GM18505 (cell line): ENCODE data around the gene ARID3B.
A peak's percentile ranks its signal among the peaks of the same experiment; 100 is the strongest.
"Not testable (repeated sequence)": the region's sequence is repeated elsewhere in the genome, so short reads cannot be mapped to it uniquely, and the experiment has no call there.

ENCODE experiments used
- ATAC-seq: cut with Tn5 transposase; IDR thresholded peaks from one replicate; pipeline ENCODE4 v1.9.1; 2021; ENCODE audit not compliant: unreplicated experiment
- POLR2A ChIP-seq: IDR thresholded peaks from 4 replicates; pipeline ENCODE4 v1.6.1; 2011; ENCODE audit warnings: borderline replicate concordance; ENCODE audit not compliant: insufficient read depth, insufficient read length; ENCODE audit errors: extremely low read depth

Gene ARID3B, protein sequence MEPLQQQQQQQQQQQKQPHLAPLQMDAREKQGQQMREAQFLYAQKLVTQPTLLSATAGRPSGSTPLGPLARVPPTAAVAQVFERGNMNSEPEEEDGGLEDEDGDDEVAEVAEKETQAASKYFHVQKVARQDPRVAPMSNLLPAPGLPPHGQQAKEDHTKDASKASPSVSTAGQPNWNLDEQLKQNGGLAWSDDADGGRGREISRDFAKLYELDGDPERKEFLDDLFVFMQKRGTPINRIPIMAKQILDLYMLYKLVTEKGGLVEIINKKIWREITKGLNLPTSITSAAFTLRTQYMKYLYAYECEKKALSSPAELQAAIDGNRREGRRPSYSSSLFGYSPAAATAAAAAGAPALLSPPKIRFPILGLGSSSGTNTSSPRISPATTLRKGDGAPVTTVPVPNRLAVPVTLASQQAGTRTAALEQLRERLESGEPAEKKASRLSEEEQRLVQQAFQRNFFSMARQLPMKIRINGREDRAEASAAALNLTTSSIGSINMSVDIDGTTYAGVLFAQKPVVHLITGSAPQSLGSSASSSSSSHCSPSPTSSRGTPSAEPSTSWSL

DNA sequence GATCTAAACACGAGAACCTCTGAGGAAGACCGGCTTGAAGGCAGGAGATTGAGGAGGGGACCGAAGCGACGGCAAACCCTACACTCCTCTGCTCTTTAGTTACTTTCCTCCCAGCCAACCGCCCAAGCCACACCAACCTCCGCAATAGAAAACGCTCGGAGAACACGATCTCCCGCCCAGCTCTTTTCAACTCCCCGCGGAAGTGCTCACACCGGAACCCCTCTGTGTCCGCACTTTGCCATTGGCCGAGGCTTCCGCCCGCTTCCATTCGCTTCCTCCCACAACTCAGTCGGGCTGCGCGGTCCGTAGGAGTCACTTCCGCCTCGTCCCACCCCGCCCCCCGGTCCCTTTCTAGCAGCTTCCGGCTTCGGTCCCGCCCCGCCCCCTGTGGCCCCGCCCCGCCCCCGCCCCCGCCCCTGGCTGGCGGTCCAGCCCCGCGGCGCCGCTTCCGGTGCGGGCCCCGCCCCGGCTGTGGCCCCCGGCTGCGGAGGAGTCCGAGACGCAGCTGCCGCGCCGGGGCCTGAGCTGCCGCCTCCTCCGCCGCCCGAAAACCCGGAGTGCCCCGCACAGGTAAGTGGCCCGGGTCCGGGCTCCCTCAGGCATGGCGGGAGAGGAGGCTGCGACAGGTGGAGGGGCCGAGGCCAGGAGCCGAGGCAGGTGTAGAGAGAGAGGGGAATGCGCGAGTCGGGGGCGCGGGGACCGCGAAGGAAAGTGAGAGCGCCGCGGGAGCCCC, at the start of gene ARID3B:
TSS of gene ARID3B (plus strand) at position 460 of the 733 bp plus-strand sequence. CDS start 2,717 bp downstream, outside the sequence.
- peak; percentile 87 for TF ChIP-seq POLR2A
- ATAC-seq, result peak; percentile 68

DNA sequence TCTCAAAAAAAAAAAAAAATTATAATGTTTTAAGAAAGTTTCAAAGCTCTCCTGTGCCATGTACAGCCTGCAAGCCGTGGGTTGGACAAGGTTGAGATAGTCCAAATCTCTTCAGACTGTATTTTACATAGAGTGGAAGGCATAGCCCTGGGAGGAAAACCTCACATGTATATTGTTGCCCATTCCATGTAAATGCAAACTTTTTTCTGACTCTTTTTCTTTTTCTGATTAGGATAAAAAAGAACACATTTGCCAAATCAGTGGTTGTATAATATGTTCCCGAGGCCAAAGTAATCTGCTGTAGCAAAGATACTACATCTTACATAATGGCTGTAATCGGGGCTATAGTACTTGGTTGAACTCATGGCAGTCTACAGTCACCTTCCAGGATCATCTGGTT, 44.4 kb upstream of the ARID3B start:
- ATAC-seq, result no peak
- no peak for TF ChIP-seq POLR2A

DNA sequence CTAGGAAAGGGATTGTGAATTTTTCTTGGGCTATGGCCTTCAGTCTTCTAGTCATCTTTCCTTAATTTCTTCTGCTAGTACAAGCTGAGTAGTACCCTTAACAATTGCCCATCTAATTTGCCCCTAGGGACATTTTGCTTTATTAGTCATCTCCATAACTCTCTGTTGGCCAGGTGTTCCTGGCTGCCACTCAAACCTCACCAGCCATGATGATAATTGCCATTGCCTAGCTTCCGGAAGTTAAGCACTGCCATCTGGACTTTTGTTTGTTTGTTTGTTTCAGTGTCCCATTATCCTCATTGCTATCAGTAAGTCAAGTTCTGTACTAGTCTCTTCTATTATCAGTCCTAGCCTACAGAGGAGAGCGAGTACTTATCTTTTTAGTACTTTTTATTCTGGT, 43.4 kb upstream of the ARID3B start:
- no peak for TF ChIP-seq POLR2A
- no peak for ATAC-seq

DNA sequence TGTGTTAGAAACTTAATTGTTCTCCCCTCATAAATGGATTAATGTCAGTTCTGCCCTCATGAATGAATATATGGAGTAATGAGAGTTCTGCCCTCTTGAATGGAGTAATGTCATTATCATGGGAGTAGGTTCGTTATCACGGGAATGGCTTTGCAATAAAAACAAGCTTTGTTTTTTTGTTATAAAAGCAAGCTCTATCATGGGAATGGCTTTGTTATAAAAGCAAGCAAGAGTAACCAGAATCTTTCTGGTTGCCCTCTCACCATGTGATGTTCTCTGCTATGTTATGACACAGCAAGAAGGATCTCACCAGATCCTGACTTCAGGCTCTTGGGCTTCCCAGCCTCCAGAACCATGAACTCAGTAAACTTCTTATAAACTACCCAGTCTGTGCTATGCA, 41.7 kb upstream of the ARID3B start:
- no peak for TF ChIP-seq POLR2A
- ATAC-seq, result no peak

DNA sequence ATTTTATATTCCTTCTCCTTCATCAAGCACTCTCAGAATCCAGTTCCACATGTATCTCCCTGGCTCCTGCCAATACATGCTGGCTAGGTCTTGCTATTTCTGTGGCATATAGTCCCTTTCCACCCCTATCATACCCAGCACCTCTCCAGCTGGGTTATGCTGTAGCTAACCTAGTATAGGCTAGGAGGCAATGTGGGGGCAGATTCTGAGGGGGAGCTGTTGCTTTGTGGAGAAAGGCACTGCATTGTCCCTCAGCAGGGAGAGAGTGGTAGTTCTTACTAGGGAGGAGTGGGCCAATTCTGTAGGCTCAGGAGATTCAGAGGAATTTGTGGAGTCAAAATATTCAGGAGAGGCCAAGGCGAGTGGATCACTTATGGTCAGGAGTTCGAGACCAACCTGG, 40.6 kb upstream of the ARID3B start:
- no peak for TF ChIP-seq POLR2A
- no peak for ATAC-seq

DNA sequence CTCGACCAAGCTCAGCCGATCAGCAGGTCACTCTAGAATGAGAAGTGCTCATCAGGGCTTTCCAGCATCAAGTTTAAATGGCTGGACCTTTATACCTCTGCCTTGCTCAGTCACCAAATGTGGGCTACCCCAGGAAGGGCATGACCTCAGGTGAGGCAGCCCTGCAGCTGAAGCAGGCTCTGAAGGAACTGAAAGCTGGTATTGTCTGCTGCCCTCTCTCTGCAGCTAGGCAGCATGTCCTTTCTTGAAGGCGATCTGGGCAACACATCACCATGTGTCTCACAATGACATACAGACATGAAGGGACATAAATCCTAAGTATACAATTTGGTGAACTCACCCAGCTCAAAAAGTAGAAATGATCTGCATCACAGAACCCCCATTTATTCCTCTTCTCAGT, 38.7 kb upstream of the ARID3B start:
- no peak for ATAC-seq
- TF ChIP-seq POLR2A, result no peak

DNA sequence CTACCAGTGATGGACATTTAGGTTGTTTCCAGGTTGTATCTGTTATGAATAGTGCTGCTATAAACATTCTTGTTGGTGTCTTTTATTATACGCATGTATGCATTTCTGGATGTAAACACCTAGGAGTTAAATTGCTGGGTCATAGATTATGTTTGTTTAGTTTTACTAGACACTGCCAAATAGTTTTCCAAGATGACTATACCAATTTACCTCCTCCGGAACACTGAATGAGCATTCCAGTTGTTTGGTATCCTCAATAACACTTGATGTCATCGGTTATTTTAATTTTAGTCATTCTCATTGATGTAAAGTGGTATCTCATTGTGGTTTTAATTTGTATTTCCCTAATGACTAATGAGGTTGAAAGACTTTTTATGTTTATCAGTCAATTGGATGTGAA, 36.6 kb upstream of the ARID3B start:
- no peak for TF ChIP-seq POLR2A
- no peak for ATAC-seq

DNA sequence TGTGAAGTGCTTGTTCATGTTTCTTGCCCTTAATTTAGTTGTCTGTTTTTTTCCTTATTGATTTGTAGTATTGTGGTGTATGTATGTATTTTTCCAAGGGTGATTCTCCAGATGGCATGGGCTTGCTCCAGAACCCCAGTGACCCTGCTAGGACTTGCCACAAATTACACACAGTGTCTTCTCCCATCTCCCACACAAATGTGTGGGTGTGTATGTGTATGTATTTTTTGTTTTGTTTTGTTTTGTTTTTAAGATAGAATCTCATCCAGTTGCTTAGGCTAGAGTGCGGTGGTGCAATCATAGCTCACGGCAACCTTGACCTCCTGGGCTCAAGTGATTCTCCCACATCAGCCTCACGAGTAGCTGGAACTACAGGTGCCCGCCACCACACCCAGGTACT, 36.2 kb upstream of the ARID3B start:
- TF ChIP-seq POLR2A, result no peak
- ATAC-seq, result no peak

DNA sequence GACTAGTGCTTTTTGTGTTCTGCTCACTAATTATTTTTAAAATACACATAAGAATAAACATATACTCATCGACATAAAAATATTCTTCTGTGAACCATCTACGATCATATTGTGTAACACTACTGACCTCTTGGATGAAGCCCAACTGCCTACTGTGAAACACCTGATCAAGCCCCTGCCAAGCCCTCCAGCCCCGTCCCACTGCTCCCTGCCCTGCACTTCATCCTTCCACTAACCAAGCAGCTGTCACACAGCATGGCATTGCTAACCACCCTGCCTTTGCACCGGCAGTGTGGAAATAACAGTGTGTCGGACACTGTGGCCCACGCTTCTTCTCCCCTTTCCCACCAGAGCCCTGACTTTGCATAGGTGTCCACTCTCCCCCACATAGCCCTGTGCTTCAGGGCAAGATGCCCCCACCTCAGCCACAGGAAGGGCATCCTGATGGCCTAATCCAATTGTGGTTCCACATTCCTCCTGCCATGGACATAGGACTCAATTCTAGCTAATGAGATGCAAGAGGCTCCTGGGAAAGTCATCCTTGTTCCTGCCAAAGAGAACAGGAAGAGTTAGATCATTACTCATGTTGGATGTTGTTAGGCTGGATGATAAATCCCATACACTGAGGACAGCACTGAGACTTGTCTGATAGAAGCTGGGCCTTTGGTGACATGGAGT, 35.0 kb upstream of the ARID3B start:
- no peak for ATAC-seq
- TF ChIP-seq POLR2A, result no peak

DNA sequence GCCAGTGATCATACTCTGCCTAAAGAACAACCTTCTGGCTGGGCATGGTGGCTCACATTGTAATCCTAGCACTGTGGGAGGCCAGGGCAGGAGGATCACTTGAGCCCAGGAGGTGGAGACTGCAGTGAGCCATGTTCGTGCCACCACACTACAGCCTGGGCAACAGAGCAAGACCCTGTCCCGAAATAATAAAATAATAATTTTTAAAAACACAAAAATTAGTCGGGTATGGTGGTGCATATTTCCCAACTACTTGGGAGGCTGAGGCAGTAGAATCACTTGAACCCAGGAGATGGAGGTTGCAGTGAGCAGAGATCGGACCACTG, 34.5 kb upstream of the ARID3B start:
- ATAC-seq, result no peak
- no peak for TF ChIP-seq POLR2A

DNA sequence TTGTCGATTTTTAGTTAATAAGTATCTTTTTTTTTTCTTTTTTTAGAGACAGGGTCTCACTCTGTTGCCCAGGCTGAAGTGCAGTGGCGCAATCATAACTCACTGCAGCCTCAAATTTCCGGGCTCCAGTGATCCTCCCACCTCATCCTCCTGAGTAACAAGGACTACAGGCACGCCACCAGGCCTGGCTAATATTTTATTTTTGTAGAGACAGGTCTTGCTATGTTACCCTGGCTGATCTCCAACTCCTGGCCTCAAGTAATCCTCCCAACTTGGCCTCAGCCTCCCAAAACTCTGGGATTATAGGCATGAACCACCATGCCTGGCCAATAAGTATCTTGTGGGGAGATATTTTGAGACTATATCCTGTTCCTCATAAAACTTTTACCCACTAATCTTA, 29.4 kb upstream of the ARID3B start:
- TF ChIP-seq POLR2A, result no peak
- no peak for ATAC-seq

DNA sequence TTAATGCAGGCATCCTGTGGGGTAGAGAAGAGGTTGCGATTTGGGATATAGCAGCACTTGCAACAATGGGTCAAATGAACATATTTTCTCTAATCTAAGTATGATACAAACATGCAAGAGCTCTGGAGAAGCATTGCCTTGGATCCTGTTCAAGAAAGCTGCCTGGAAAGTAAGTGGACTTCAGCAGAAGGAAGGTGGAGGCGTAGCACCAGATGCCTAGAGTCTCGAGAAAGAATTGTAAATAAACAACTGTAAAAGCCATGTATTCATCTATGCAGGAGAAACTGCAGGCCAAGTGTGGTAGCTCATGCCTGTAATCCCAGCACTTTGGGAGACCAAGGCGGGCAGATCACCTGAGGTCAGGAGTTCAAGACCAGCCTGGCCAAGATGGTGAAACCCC, 27.0 kb upstream of the ARID3B start:
- not testable (repeated sequence) for ATAC-seq

DNA sequence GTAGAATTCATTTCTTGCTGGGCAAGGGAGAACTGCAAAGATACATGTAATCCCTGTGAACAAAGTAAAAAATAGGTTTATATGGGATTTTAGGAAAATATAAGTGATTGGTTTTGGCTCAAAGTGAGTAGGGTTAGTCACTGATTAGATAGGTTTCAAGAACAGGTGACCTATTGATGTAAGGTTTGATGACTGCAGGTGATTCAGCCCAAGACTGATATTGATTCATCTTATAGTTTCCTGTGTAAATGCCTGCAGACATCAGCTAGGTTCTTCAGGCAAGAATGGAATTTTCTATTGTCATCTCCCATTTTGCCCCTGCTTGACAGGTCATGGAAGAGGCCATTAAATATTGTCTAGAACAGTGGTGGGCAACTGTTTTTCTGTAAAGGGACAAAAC, 23.9 kb upstream of the ARID3B start:
- no peak for ATAC-seq
- no peak for TF ChIP-seq POLR2A
